GM19351 (cell line): ENCODE measurements around the gene NXPE3.

Experiments used
- ATAC-seq: cut with Tn5 transposase; IDR thresholded peaks from one replicate; pipeline ENCODE4 v1.9.1; 2021; ENCODE audit warnings: mild to moderate bottlenecking, moderate library complexity; ENCODE audit not compliant: unreplicated experiment

Gene NXPE3

DNA sequence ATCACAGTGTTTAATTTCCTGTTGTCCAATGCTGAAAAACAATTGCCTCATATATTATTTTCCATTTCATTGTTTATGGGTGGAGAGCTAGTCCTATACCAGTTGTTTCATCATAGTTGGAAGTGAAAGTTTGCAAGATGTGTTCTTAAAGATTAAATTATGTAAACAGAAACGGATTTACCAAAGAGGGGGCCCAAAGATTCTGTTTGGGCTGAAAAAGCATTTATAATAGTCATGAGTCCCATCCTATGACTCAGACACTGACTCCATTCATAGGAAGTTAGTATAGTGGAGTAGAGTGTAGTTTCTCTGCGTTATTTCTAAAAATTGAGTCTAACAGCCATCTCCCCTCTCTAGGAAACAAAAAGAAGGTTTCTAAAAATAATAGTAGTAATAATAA, 94.6 kb downstream of the NXPE3 start:
- no peak for ATAC-seq

- peak; percentile 39 for ATAC-seq
Measured at GRCh38 chr3:101876142-101876541, 97.1 kb downstream of the NXPE3 start.
